SH-SY5Y (cell line): ENCODE data around the gene SLC5A4.

ENCODE experiments used
- GATA2 ChIP-seq: IDR thresholded peaks from 2 replicates; pipeline ENCODE4 v1.6.1; 2011; ENCODE audit warnings: mild to moderate bottlenecking, low read depth, low read length
- GATA3 ChIP-seq: IDR thresholded peaks from 2 replicates; pipeline ENCODE4 v1.6.1; 2011; ENCODE audit warnings: low read depth, mild to moderate bottlenecking, low read length, moderate library complexity

Gene SLC5A4

GRCh38 chr22:32205974-32206773, 49.0 kb downstream of the SLC5A4 start:
- no peak for TF ChIP-seq GATA3
- TF ChIP-seq GATA2 = no peak

GRCh38 chr22:32204856-32205722, 50.1 kb downstream of the SLC5A4 start, which contains the start of gene RFPL2:
Gene RFPL2 (minus strand): TSS chr22:32205073. CDS start chr22:32202451, 2,622 bp downstream.
- TF ChIP-seq GATA3 = no peak
- no peak for TF ChIP-seq GATA2

- TF ChIP-seq GATA2 (no peak), GATA3 (no peak)
Observed at GRCh38 chr22:32204040-32204855, 50.9 kb downstream of the SLC5A4 start.

GRCh38 chr22:32203181-32204039, 51.7 kb downstream of the SLC5A4 start:
- TF ChIP-seq GATA3 = no peak
- no peak for TF ChIP-seq GATA2

GRCh38 chr22:32202539-32203180, 52.5 kb downstream of the SLC5A4 start:
- TF ChIP-seq GATA2 = no peak
- no peak for TF ChIP-seq GATA3

- no peak for TF ChIP-seq GATA2
Observed at GRCh38 chr22:32202161-32202538, 53.0 kb downstream of the SLC5A4 start.

GRCh38 chr22:32200752-32201151, 54.4 kb downstream of the SLC5A4 start:
- TF ChIP-seq GATA2 = no peak
- no peak for TF ChIP-seq GATA3

- TF ChIP-seq GATA2 = no peak
- no peak for TF ChIP-seq GATA3
Observed at GRCh38 chr22:32199961-32200360, 55.2 kb downstream of the SLC5A4 start.

GRCh38 chr22:32199341-32199740, 55.8 kb downstream of the SLC5A4 start:
- no peak for TF ChIP-seq GATA2
- no peak for TF ChIP-seq GATA3

- TF ChIP-seq GATA2 (peak; percentile 83), GATA3 (no peak)
Observed at GRCh38 chr22:32185821-32186220, 69.3 kb downstream of the SLC5A4 start.

GRCh38 chr22:32183625-32184024, 71.5 kb downstream of the SLC5A4 start:
- TF ChIP-seq GATA3 (peak; percentile 52), GATA2 (peak; percentile 61; the same call in 1 of the 2 replicates)

- TF ChIP-seq GATA3 = no peak
- no peak for TF ChIP-seq GATA2
Observed at GRCh38 chr22:32181043-32181442, 74.1 kb downstream of the SLC5A4 start.

- no peak for TF ChIP-seq GATA3
- TF ChIP-seq GATA2 = no peak
Observed at GRCh38 chr22:32177221-32177765, 77.9 kb downstream of the SLC5A4 start.
